ENCODE results near the gene NOP16. TPM values are rescaled to one million over a fixed set of nuclear protein-coding genes. Genes with fewer than 3 reads are reported as not detected.

NOP16 gene, protein sequence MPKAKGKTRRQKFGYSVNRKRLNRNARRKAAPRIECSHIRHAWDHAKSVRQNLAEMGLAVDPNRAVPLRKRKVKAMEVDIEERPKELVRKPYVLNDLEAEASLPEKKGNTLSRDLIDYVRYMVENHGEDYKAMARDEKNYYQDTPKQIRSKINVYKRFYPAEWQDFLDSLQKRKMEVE
- polyA plus RNA-seq (2012; ENCODE audit: missing spikeins): 73.3 TPM

DNA sequence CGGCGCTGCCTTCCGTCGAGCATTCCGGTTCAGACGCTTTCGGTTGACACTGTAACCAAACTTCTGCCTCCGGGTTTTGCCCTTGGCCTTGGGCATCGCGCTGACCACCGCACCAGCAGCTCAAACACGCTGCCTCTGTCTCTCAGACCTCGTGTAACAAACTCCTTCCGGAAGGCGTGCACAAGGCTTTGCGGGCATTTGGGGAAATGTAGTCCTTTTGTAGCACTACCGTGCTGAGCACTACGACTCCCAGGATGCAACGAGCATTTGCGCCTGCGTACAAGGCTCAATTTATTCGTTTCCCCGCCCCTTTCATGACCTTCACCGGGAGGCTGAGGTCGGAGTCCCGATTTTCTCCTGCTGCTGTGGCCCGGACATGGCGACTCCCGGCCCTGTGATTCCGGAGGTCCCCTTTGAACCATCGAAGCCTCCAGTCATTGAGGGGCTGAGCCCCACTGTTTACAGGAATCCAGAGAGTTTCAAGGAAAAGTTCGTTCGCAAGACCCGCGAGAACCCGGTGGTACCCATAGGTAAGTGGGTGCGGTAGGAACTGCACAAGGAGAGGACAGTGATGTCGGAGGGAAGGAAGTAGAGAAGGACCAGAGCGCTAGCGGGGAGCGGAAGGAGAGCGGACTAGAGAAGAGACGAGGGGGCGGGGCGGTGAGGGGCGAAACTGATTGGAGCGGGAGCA is at the start of gene NOP16, which contains the start of gene HIGD2A:
TSS of gene NOP16 (minus strand) at position 155 of the 691 bp plus-strand sequence. CDS start at position 96, 59 bp downstream.
TSS of gene HIGD2A (plus strand) at position 308 of the 691 bp plus-strand sequence. CDS start at position 377, 69 bp downstream.
- FAIRE-seq (peak; percentile 98), DNase-seq (ENCODE audit: insufficient read length) (peak; percentile 91)
- peak; percentile 87 for TF ChIP-seq POLR2AphosphoS5 (IDR thresholded peaks at IDR 0.05; ENCODE audit: low read depth, low read length)
- TF ChIP-seq TAF1 (IDR thresholded peaks at IDR 0.05; ENCODE audit: borderline replicate concordance, low read depth, low read length): peak; percentile 67; the same call in 1 of the 2 replicates
- TF ChIP-seq POLR2A (IDR thresholded peaks at IDR 0.05; ENCODE audit: low read depth, low read length): peak; percentile 91

DNA sequence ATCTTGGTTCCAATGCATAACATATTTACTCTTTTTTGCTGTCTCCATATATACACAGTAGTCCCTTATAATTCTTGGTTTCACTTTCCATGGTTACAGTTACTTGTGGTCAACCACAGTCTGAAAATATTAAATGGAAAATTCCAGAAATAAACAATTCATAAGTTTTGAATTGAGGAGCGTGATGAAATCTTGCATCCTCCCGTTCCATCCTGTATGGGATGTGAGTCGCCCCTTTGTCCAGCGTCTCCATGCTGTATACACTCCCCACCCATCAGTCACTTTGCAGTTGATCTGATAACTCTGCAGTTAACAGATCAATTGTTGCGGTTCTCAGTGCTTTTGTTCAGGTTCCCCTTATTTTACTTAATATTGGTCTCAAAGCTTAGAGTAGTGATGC is 48.3 kb upstream of the NOP16 start:
- no peak for FAIRE-seq
- DNase-seq (ENCODE audit: insufficient read length): no peak
- TF ChIP-seq POLR2AphosphoS5 (IDR thresholded peaks at IDR 0.05; ENCODE audit: low read depth, low read length) (no peak), TAF1 (IDR thresholded peaks at IDR 0.05; ENCODE audit: borderline replicate concordance, low read depth, low read length) (no peak), POLR2A (IDR thresholded peaks at IDR 0.05; ENCODE audit: low read depth, low read length) (no peak)

DNA sequence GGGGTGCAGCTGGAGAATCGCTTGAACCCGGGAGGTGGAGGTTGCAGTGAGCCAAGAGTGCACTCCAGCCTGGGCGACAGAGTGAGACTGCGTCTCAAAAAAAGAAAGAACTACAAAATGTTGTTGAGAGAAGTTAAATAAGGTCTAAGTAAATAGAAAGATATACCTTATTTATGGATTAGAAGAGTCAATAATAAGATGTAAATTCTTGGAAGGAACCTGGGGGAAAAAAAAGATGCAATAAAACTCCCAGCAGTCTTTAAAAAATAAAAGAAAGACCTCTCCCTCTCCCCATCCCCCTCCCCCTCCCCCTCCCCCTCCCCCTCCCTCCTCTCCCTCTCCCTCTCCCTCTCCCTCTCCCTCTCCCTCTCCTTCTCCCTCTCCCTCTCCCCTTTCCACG is 44.3 kb upstream of the NOP16 start:
- TF ChIP-seq POLR2A (IDR thresholded peaks at IDR 0.05; ENCODE audit: low read depth, low read length): no peak
- TF ChIP-seq TAF1 (IDR thresholded peaks at IDR 0.05; ENCODE audit: borderline replicate concordance, low read depth, low read length): no peak
- no peak for TF ChIP-seq POLR2AphosphoS5 (IDR thresholded peaks at IDR 0.05; ENCODE audit: low read depth, low read length)
- FAIRE-seq (no peak), DNase-seq (ENCODE audit: insufficient read length) (no peak)

DNA sequence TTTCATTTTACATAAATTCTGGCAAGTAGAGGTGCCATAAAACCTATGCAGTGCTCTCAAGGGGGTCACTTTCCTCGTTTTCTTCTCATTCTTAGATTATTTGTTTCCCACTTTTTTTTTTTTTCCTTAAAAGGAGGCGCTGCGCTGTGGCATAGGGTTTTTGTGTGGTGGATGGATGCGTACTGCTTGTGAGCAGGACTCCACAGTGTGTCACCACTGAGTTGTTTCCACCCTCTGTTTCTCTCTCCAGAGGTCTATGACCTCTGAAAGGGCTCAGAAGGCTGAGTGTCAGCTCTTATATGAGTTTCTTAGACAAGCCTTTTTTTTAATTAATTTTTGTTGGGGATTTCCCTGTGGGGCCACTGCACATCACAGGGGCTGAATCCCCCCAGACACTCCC is 41.6 kb upstream of the NOP16 start:
- FAIRE-seq (no peak), DNase-seq (ENCODE audit: insufficient read length) (no peak)
- TF ChIP-seq POLR2A (IDR thresholded peaks at IDR 0.05; ENCODE audit: low read depth, low read length) (no peak), TAF1 (IDR thresholded peaks at IDR 0.05; ENCODE audit: borderline replicate concordance, low read depth, low read length) (no peak), POLR2AphosphoS5 (IDR thresholded peaks at IDR 0.05; ENCODE audit: low read depth, low read length) (no peak)

DNA sequence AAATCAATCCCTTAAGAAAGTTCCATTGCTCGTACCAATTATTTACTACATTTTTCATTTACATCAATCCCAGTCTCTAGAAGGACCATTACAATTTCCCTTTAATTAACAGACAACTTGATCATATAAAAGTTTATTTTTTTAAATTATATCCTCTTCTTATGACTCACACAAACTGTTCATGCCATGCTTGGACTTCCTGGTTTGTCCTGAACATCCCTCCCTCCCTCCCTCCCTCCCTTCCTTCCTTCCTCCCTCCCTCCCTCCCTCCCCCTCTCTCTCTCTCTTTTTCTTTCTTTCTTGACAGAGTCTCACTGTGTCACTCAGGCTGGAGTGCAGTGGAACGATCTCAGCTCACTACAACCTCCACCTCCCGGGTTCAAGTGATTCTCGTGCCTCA is 39.6 kb upstream of the NOP16 start:
- DNase-seq (ENCODE audit: insufficient read length) (no peak), FAIRE-seq (no peak)
- no peak for TF ChIP-seq TAF1 (IDR thresholded peaks at IDR 0.05; ENCODE audit: borderline replicate concordance, low read depth, low read length)
- TF ChIP-seq POLR2A (IDR thresholded peaks at IDR 0.05; ENCODE audit: low read depth, low read length): no peak
- no peak for TF ChIP-seq POLR2AphosphoS5 (IDR thresholded peaks at IDR 0.05; ENCODE audit: low read depth, low read length)

DNA sequence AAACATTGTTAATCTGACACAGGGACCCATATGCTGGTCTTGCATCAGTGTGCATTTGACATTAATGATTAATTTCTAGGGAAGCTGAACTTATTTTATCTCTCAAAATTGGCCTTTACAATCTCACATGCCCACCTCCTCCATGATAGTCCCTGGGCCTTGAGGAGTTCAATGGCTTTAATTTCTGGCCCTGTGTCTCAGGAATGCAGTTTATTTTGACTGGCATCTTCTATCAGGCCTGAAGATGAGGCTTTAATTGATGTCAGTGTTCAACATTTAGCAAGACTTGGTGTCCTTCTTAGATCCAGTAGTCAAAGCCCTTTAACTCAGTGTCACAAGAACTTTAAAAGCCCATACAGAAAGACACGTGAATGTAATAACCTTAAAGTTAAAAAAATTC is 38.5 kb upstream of the NOP16 start:
- no peak for FAIRE-seq
- TF ChIP-seq POLR2AphosphoS5 (IDR thresholded peaks at IDR 0.05; ENCODE audit: low read depth, low read length) (no peak), TAF1 (IDR thresholded peaks at IDR 0.05; ENCODE audit: borderline replicate concordance, low read depth, low read length) (no peak), POLR2A (IDR thresholded peaks at IDR 0.05; ENCODE audit: low read depth, low read length) (no peak)

DNA sequence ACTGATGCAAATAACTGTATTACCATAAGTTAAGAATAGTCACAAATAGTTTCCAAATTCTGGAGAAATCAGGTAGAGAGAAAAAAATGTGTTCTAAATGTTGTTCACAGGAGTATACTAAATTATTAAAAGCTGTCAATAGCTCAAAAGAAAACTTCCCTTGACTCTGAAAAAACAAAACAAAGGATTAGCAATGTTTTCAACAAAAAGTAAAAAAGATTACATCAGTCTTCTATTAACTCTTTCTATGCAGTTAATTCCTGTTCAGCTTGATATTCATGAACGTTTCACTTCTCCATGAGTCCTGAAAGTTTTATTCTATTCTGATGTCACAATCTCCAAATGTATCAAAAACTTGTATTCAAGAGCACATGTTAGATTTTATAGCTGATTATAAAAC is 37.4 kb upstream of the NOP16 start:
- TF ChIP-seq POLR2A (IDR thresholded peaks at IDR 0.05; ENCODE audit: low read depth, low read length) (no peak), POLR2AphosphoS5 (IDR thresholded peaks at IDR 0.05; ENCODE audit: low read depth, low read length) (no peak), TAF1 (IDR thresholded peaks at IDR 0.05; ENCODE audit: borderline replicate concordance, low read depth, low read length) (no peak)
- FAIRE-seq: no peak
- DNase-seq (ENCODE audit: insufficient read length): no peak

More for the DNA sequence above, 38.5 kb upstream of the NOP16 start:
- DNase-seq (ENCODE audit: insufficient read length): no peak

DNA sequence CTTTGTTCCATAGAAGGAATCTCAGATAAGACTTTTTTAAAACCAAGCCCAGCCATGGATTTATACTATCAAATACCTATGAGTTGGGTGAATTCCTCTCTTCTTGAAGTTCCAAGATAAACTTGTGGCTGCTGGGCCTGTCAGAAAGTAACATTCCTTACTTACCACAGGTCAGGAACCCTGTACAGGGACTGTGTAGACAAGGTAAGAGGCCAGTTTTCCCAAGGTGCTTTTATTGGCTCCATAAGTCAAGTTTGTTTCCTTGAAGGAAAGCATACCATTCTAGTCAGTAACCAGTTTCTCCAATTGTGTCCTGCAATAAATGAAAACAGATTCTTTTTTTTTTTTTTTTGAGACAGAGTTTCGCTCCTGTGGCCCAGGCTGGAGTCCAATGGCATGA is 36.7 kb upstream of the NOP16 start:
- DNase-seq (ENCODE audit: insufficient read length) (no peak), FAIRE-seq (no peak)
- TF ChIP-seq POLR2A (IDR thresholded peaks at IDR 0.05; ENCODE audit: low read depth, low read length) (no peak), TAF1 (IDR thresholded peaks at IDR 0.05; ENCODE audit: borderline replicate concordance, low read depth, low read length) (no peak), POLR2AphosphoS5 (IDR thresholded peaks at IDR 0.05; ENCODE audit: low read depth, low read length) (no peak)

DNA sequence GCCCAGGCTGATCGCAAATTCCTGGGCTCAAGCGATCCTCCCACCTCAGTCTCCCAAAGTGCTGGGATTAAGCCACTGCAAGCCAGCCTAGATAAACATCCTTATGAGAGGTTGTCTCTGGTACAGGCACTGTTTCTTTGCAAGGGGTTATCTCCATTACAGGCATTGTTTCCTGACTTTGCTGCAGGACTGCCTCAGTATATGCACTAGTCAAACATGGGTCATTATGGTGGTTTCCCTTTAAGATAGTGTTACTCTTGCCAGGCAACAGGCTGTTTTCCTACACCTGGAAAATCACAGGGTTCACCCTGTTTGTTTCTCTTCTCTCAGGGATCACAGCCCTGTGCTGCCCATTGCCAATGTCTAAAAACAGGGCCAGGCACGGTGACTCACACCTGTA is 35.8 kb upstream of the NOP16 start:
- DNase-seq (ENCODE audit: insufficient read length) (no peak), FAIRE-seq (no peak)
- no peak for TF ChIP-seq TAF1 (IDR thresholded peaks at IDR 0.05; ENCODE audit: borderline replicate concordance, low read depth, low read length)
- no peak for TF ChIP-seq POLR2A (IDR thresholded peaks at IDR 0.05; ENCODE audit: low read depth, low read length)
- TF ChIP-seq POLR2AphosphoS5 (IDR thresholded peaks at IDR 0.05; ENCODE audit: low read depth, low read length): no peak

DNA sequence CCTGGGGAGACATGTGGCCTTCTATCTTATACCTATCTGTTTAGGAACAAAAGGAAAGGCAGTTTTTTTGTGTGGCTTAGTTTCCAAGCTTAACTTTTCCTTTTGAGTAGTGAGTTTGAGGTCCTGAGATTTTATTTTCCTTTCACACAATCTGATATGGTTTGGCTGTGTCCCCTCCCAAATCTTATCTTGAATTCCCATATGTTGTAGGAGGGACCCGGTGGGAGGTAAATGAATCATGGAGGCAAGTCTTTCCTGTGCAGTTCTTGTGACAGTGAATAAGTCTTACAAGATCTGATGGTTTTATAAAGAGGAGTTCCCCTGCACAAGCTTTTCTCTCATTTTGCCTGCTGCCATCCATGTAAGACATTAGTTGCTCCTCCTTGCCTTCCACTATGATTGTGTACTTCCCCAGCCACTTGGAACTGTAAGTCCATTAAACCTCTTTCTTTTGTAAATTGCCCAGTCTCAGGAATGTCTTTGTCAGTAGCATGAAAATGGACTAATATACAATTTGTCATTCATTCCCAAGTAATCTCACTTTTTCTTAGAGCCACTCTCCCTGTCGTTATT is 32.7 kb upstream of the NOP16 start:
- no peak for TF ChIP-seq TAF1 (IDR thresholded peaks at IDR 0.05; ENCODE audit: borderline replicate concordance, low read depth, low read length)
- DNase-seq (ENCODE audit: insufficient read length) (no peak), FAIRE-seq (no peak)

DNA sequence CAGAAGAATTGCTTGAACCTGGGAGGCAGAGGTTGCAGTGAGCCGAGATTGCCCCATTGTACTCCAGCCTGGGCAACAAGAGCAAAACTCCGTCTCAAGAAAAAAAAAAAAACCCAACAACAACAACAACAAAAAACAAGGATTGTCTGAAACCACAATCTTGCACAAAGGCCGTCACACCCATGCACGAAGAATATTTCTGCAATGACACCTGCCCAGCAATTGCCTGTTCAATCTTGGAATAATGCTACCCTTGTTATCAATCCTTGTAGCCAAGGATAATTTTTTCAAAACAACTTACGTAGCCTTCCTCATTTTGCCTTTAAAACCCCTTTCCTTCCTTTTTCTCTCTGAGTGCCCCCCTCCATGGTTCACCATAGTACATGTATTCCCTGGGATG is 31.7 kb upstream of the NOP16 start:
- FAIRE-seq: no peak
- no peak for DNase-seq (ENCODE audit: insufficient read length)
- TF ChIP-seq POLR2A (IDR thresholded peaks at IDR 0.05; ENCODE audit: low read depth, low read length) (no peak), TAF1 (IDR thresholded peaks at IDR 0.05; ENCODE audit: borderline replicate concordance, low read depth, low read length) (no peak), POLR2AphosphoS5 (IDR thresholded peaks at IDR 0.05; ENCODE audit: low read depth, low read length) (no peak)

DNA sequence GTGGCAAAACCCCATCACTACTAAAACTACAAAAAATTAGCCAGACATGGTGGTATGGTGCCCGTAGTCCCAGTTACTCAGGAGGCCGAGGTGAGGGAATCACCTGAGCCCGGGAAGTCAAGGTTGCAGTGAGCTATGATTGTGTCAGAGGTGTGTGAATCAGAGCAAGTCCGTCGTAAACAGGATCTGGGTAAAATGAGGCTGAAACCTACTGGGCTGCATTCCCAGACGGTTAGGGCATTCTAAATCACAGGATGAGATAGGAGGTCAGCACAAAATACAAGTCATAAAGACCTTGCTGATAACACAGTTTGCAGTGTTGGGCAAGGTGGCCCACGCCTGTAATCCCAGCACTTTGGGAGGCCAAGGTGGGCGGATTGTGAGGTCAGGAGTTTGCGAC is 29.9 kb upstream of the NOP16 start:
- no peak for TF ChIP-seq POLR2A (IDR thresholded peaks at IDR 0.05; ENCODE audit: low read depth, low read length)
- TF ChIP-seq TAF1 (IDR thresholded peaks at IDR 0.05; ENCODE audit: borderline replicate concordance, low read depth, low read length): no peak
- no peak for TF ChIP-seq POLR2AphosphoS5 (IDR thresholded peaks at IDR 0.05; ENCODE audit: low read depth, low read length)
- no peak for DNase-seq (ENCODE audit: insufficient read length)
- no peak for FAIRE-seq
